Right lobe of liver (tissue), 4 donors: ENCODE measurements around the gene XPO6.

Experiments used
- POLR2A ChIP-seq: fragments of 450-650 bp; IDR thresholded peaks from one replicate; pipeline ENCODE4 v1.6.1; 2017; ENCODE audit warnings: antibody characterized with exemption, mild to moderate bottlenecking
- TF ChIP-seq, protein P1 (sequence below), 4 donors: fragments of 200-600 bp in 3 of 4; fragments of 450-650 bp in 1 of 4; IDR thresholded peaks; one replicate each; pipeline versions ENCODE4 v1.5.1 to v1.8.0; 2016 to 2022; ENCODE audit warnings: antibody characterized with exemption in 4 of 4, mild to moderate bottlenecking in 2 of 4
- donor health status: DM: no; HTN: no; CAD: no.
- donor health status: DM: no; HTN: no; CAD: no.
- donor health status: DM: no; HTN: yes; CAD: no.

DNA sequence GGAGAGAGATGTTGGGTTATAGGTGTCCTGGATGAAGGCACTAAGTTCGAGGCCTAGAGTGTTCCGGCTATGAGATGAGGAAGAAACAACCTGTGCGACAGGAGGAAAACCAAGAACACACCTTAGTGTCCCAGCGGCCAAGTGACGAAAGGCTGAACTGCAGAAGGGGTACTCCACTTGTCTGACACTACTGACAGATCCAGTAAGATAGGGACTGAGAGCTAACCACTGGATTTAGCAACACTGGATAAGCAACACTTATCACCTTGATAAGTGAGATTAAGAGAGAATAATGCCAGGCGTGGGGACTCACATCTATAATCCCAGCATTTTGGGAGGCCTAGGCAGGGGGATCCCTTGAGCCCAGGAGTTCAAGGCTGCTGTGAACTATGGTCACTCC lies 7.1 kb downstream of the XPO6 start:
- no peak for TF ChIP-seq POLR2A
- TF ChIP-seq, protein P1, sequence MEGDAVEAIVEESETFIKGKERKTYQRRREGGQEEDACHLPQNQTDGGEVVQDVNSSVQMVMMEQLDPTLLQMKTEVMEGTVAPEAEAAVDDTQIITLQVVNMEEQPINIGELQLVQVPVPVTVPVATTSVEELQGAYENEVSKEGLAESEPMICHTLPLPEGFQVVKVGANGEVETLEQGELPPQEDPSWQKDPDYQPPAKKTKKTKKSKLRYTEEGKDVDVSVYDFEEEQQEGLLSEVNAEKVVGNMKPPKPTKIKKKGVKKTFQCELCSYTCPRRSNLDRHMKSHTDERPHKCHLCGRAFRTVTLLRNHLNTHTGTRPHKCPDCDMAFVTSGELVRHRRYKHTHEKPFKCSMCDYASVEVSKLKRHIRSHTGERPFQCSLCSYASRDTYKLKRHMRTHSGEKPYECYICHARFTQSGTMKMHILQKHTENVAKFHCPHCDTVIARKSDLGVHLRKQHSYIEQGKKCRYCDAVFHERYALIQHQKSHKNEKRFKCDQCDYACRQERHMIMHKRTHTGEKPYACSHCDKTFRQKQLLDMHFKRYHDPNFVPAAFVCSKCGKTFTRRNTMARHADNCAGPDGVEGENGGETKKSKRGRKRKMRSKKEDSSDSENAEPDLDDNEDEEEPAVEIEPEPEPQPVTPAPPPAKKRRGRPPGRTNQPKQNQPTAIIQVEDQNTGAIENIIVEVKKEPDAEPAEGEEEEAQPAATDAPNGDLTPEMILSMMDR (IDR thresholded peaks at IDR 0.05) = no peak
